Activated CD4-positive, alpha-beta T cell treated with anti-CD3 and anti-CD28 coated beads, Interleukin-2, Interleukin-4, amounts not matched to agents 100 ng/mL and 50 ng/mL, durations not matched to agents 16 hours and 8 hours (primary cell): ENCODE results near the gene FOXM1.
A peak's percentile ranks its signal among the peaks of the same experiment; 100 is the strongest.

Experiments
- DNase-seq: peaks from one replicate; pipeline ENCODE4 v3.0.0-alpha.2; 2020; ENCODE audit warnings: low spot score

The FOXM1 gene, protein sequence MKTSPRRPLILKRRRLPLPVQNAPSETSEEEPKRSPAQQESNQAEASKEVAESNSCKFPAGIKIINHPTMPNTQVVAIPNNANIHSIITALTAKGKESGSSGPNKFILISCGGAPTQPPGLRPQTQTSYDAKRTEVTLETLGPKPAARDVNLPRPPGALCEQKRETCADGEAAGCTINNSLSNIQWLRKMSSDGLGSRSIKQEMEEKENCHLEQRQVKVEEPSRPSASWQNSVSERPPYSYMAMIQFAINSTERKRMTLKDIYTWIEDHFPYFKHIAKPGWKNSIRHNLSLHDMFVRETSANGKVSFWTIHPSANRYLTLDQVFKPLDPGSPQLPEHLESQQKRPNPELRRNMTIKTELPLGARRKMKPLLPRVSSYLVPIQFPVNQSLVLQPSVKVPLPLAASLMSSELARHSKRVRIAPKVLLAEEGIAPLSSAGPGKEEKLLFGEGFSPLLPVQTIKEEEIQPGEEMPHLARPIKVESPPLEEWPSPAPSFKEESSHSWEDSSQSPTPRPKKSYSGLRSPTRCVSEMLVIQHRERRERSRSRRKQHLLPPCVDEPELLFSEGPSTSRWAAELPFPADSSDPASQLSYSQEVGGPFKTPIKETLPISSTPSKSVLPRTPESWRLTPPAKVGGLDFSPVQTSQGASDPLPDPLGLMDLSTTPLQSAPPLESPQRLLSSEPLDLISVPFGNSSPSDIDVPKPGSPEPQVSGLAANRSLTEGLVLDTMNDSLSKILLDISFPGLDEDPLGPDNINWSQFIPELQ

DNA sequence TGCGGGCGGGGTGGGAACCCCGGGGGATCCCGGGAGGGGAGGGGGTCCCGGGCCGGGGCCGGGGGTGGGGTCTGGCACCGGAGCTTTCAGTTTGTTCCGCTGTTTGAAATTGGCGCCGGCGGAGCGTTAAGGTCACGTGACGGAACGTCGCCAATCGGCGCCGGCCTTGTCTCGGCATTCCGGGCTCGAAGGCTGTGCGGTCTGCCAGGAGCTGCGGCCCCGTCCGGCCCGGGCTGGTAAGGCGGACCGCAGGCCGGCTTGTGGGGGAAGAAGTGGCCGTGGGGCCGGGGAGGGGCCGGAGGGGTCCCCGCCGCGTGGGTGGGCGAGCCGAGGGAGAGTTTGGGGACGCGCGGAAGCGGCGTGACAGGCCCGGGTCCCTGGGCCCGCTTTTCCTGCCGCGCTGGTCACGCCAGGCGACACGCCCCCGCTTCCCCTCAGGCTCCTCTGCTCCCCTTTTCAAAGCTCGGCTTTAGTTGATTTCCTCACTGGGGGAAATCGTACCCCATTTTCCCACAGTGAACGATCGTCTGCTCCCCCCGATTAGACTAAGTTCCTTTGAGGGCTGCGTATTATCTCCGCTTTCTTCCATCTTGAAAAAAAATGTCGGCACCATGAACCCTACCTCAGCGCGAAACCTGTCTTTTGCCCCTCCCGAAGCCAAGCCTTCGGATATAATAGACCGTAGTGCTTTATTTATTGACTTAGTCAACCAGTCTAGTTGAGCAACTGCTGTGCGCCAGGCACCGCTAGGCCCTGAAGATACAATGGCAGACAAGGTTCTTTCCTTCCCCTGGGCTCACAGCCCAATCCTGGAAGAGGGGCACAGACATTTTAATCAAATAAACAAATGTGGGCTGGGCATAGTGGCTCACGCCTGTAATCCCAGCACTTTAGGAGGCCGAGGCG is at the start of gene FOXM1, which contains the start of gene RHNO1:
Gene FOXM1, minus strand, starts transcription at position 128 of the 906 bp plus-strand sequence. CDS start 2,696 bp downstream, outside the sequence.
Gene RHNO1, plus strand, starts transcription at position 177 of the 906 bp plus-strand sequence. CDS start 8,144 bp downstream, outside the sequence.
- peak; percentile 91 for DNase-seq

DNA sequence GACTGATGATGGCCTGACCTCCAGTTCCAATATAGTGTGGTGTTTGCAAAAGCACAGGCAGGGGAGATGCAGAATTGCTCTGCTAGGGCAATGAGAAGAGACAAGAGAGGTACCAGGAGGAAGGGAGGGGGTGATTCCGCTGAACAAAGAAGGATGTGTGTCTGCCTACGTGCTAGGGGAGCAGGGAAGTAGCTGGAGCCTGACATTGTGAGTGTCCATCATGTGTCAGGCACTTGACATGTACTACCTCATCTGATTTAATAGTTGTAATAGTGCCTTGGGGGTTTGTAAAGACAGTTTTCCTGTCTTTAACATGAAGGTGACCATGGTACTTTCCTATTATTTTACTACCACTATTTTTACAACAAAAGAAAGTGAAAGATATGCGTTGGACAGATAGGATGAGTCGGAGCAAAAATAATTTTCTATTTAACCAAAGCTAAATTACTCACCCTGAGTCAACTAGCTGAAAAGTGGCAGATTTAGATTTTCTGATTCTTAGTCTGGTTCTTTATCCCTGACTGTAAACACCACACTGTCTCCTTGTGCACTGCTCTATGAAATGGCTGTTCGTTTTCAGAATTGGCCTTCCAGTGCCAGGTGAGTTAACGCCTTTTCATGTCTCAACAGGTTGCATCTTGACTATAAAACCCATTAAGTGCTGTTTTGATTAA is 48.5 kb upstream of the FOXM1 start:
- peak; percentile 11 for DNase-seq

DNA sequence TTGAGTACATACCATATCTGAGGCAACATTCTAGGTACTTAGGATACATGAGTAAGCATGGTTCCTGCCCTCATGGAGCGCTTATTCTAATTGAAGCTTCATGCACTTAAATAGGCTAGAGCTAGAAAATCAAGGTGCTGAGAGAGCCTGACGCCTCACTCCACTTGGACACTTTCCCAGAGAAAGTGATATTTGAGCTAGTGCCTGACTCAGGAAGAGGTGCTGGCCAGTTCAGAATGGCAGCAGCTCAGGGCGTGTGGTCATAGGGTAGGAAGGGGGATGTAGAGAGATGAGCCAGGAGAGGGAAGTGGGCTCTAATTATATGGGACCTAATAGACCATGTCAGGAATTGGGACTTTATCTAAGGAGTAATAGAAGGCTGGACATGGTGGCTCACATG is 47.0 kb upstream of the FOXM1 start:
- DNase-seq = no peak

DNA sequence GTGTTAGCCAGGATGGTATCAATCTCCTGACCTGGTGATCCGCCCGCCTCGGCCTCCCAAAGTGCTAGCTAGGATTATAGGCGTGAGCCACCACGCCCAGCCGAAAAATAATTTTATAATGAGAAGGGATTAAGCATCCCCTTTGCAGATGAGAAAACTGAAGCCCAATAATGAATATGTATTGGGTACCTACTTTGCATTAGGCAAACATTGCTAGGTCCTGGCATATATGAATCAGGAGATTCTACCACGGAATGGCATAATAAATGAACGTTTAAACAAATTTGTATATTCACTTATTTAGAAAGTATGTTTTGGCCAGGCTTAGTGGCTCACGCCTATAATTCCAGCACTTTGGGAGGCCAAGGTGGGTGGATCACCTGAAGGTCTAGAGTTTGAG is 46.1 kb upstream of the FOXM1 start:
- DNase-seq = no peak

DNA sequence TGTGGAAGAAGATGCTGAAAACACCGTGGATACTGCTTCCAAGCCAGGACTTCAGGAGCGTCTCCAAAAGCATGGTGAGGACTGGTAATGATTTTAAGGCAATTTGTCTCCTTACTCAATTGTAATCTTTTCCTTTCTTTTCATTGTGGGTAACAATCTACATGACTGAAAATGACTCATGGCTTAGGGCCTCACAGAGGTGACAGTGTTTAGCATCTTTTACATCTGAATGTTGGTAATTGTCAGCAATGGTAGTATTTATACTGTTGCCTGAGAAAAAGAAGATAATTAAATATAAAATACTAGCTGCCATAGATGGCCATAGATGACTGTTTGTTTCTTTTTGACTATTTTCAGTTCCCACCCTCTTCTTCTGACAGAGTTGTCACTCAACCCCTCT is 45.4 kb upstream of the FOXM1 start:
- no peak for DNase-seq

DNA sequence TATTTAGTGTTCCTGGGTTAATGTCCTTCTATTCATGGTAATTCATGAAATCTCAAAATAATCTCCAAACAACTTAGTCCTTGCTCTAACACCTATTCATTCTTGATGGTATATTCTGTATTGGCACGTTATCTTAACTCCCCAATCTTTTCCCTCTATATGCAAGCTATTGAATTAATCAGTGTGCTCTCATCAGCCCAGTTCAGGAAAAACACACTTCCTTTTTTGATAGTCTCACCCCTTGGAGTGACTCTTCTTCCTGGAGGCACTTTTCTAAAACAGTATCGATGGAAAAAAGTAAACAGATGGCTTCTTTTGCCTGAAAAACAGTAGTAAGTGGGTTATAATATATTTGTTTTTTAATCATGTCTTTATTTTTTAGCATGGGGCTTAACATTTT is 42.3 kb upstream of the FOXM1 start:
- no peak for DNase-seq

DNA sequence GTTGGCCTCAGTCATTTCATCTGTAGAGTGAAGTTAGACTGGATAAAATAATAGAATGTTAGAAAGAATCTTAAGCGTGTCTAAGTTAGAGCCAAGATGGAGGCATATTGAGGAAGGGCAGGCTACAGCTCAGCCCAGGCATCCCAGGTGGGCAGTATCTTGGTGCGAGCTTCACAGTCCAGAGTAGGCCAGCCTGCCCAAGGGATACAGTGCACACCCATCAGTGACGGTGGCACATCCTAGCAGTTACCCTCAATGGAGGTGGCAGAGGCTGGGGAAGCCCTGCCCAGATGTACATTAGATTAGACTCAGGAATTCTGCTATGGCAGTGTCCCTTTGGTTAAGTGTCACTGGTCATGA is 35.2 kb upstream of the FOXM1 start:
- DNase-seq = no peak

DNA sequence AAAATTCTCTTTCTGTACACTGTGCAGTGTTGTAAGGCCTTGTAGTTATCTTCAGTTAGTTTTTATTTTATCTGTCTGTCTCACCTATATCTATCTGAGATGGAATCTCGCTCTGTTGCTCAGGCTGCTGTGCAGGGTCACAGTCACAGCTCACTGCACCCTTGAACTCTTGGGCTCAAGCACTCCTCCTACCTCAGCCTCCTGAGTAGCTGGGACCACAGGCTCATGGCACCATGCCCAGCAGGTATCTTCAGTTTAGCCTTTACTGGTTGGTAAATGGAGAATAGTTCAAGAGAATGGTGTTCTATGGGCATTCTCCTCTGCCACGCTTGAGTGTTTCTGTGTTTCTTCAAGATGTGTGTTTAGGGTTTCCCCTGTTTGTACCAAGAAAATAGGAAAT is 27.3 kb upstream of the FOXM1 start:
- DNase-seq = no peak

DNA sequence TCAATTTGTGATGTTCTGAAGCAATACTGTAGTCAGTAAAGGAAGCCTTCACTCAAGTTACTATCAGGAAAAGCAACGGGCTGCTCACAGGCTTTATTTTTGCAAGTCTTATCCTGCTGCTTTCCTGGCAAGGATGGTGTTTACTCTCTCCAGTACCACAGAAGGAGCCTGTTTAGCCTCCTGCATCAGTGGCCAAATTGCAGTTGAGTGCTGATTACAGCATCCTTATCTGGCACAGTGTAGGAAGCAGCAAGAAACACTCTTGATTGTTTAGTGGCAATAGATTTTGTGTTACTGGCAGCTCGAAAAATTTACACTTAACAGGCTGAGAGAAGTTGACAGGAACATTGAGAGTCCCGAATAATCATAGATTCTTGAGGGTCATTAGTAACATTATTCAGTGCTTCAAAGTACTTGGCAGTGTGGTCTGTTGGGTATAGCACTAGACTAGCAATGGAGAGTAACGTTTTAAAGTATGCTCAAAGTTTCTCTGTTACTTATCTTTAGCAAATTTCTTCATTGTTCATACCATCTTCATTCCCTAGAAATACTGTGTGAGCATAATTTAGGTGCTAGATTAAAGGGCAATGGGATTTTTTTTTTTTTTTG is 25.4 kb upstream of the FOXM1 start:
- DNase-seq = no peak

DNA sequence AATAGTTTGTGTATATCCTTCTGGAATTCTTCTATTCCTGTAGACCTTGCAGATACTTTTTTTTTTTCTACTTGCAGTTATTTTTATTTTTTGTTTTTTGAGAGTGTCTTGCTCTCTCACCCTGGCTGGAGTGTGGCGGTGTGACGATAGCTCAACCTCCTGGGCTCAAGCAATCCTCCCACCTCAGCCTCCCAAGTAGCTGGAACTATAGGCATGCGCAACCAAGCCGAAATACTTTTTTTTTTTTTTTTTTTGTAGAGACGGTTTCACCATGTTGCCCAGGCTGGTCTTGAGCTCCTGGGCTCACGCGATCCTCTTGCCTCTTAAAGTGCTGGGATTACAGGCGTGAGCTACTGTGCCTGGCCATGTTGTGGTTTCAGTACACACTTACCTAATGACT is 23.7 kb upstream of the FOXM1 start:
- DNase-seq = no peak

DNA sequence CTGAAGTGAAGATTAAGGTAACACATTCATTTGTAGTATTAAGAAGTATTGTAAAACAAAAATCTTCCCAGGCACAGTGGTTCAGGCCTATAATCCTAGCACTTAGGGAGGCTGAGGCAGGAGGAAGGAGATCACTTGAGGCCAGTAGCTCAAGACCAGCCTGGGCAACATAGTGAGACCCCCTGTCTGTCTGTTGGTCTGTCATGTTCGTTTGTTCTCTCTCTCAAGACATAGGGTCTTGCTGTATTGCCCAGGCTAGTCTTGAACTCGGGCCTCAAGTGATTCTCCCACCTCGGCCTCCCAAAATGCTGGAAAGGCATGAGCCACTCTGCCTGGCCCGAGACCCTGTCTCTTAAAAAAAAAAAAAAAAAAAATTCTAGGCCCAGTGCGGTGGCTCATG is 20.4 kb upstream of the FOXM1 start:
- DNase-seq = no peak

DNA sequence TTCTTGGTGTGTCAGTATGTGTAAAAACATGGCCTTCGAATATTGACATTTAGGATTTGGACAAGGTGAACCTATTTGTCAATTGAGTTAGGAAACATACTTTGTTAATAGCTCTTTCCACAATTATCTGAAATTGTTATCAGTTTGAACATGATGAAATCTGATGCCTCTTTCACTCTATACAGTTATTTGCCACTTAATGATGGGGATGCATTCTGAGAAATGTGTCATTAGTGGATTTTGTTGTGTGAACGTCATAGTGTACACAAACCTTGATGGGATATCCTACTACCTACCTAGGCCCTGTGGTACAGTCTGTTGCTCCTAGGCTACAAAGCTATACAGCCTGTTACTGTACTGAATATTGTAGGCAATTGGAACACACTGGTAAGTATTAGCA is 18.5 kb upstream of the FOXM1 start:
- no peak for DNase-seq

DNA sequence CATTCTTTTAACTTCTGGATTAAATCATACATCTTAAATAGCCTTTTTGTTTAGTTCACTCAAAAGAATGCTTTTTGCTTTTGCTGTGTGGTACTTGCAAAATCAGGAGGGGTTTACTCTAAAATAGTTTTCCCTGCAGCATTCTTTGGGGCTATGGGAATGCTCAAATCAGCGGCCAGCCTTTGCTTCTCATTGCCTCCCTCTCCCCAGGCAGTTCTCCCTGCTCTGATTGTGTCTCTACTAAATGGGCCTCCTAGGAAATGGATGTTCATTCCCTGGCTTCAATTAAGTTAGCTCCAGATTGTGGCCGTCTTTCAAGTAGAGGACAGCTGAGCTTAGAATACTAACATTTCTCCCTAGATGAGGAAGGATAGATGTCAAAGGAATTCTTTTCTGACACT is 18.1 kb upstream of the FOXM1 start:
- no peak for DNase-seq

DNA sequence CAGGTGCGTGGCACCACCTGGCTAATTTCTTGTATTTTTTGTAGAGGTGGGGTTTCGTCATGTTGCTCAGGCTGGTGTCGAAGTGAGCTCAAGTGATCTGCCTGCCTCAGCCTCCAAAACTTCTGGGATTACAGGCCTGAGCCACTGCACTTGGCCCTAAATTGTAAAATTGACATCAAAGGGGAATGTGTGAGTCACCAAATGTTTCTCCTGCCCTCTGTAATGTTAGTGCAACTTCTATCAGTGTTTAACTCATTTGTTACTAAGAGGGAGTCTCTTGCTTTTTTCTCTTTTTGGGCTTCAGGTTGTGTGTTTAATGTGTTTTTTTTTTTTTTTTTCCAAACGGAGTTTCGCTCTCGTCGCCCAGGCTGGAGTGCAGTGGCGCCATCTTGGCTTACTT is 16.0 kb upstream of the FOXM1 start:
- no peak for DNase-seq

DNA sequence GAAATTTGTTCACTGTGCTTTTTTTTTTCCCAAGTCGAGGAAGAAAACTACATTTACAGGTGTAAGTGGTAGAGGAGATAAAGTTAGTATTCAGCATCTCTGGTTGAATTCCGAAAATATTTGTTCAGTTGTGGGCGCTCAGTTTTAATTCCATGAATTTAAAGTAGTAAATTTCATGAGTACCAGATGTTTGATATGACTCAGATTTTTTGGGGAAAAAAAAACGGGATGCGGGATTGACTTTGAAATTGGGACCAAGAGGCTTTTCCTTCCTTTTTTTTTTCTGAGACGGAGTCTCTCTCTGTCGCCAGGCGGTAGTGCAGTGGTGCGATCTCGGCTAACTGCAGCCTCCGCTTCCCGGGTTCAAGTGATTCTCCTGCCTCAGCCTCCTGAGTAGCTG is 15.3 kb upstream of the FOXM1 start:
- no peak for DNase-seq

DNA sequence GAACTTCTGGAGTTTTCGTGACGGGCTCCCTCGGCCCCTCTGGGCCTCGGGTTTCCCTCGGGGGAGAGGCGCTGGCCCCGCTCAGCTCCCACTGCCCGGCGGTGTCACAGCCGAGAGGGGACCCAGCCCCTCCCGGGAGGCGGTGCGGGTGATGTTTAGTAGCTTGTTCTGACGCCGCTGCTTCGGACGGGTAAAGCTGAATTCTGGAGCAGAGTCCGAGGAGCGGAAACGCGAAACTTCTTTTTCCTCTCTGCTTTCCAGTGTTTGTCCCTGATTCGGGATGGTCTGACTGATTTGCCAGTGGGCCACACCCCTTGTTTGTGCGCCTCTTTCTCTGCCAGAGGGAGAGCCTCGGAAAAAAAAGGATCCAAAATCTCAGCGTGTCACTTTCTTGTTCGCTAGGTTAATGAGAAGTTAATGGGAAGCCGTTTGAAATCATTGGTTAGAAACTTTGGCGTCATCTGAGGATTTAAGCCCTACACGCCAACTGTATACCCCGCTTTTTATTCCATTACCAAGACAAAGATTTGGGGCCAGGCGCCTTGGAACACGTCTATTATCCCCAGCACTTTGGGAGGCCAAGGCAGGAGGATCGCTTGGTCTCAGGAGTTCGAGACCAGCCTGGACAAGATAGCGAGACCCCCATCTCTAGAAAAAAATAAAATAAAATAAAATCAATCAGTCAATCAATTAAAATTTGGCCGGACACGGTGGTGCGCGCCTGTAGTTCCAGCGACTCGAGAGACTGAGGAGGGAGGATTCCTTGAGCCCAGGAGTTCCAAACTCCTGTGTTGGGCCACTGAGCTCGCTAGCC is 14.5 kb upstream of the FOXM1 start:
- DNase-seq = no peak

DNA sequence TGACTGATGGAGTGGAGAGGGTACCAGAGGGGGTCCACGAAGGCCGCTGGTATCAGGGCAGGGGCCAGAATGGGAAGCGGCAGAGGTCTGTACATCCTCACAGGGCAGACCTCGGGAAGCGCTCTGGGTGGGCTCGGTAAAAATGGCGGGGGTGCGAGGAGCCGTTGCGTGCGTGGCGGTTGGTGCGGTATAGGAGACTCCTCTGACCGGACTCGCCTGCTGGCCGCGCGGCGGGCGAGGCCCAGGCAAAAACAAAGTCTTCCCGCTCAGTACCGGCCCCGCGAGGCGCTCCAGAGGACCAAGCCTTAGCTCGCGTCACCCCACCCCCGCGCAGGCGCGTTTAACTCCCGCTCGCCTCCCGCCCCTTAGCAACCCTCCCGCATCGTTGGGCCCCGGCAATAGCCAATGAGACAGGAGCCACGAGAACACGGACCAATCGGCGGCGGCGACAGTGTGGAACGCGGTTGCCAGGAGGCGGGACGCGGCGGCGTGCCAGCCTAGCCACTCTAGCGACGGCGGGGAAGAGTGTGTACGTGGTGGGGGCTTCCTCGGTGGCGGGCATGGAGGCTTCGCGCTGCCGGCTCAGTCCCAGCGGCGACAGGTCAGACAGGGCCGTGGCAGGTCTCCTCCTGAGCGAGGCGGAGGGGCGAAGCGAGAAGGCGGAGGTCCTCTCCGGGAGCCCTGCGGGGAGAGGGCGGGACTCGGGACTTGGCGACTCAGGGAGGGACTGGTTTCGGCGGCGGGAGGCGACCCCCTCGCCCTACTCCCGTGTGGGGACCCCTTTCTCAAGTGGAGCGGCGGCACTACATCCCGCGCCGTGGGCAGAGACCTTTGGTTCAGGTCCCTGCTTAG is 13.6 kb upstream of the FOXM1 start, which contains the start of gene TULP3:
Gene TULP3, plus strand, starts transcription at position 504 of the 852 bp plus-strand sequence. Its CDS starts 57 bp downstream, at position 561.
- DNase-seq = peak; percentile 98

DNA sequence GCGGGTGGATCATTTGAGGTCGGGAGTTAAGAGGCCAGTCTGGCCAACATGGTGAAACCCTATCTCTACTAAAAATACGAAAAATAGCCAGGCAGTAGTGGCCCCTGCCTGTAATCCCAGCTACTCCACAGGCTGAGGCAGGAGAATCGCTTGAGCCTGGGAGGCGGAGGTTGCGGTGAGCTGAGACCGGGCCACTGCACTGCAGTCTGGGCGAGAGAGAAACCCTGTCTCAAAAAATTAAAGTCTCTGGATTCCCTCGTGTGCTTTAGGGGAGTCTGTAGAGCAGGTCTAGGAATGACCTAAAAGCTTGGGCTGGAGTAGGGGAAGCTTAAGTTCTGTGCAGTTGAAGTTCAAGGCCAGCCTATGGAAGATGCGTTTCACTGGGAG is 13.0 kb upstream of the FOXM1 start:
- DNase-seq = no peak

DNA sequence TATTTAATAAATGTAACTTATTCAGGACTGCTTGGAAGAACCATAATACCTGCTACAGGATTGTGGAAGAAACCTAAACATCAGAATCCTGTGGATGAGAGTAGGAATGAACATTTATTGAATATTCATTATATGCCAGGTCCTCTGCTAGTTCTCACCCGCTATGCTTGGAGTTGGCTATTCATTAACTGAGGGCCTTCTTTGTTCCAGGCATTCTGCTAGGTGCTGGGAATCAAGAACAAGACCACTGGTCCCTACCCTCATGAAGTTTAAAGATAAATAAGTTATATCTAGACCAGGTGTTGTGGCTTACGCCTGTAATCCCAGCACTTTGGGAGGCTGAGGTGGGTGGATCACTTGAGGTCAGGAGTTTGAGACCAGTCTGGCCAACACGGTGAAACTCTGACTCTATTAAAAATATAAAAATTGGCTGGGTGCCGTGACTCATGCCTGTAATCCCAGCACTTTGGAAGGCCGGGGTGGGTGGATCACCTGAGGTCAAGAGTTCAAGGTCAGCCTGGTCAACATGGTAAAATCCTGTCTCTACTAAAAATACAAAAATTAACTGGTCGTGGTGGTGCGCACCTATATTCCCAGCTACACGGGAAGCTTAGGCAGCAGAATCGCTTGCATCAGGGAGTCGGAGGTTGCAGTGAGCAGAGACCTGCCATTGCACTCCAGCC is 9.9 kb upstream of the FOXM1 start:
- DNase-seq = no peak
